ENCODE results near the gene ERC1. TPM values are rescaled to one million over a fixed set of nuclear protein-coding genes. Genes with fewer than 3 reads are reported as not detected.

The ERC1 gene
- total and polyA plus RNA-seq, 2 of the 4 experiments (the other 2 are of a cell fraction), result 11.6 to 25.6 TPM

DNA sequence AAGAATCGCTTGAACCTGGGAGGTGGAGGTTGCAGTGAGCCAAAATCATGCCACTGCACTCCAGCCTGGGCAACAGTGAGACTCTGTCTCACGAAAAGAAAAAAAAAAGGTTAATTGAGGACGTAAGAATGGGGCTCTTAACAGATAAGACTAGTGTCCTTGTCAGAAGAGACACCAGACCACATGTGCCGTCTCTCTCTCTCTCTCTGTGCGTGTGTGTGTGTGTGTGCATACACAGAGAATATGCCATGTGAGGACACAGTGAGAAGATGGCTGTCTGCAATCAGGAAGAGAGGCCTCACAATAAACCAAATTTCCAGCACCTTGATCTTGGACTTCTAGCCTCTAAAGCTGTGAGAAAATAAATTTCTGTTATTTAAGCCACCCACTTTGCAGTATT, 11.7 kb upstream of the ERC1 start:
- Histone ChIP-seq H3K27me3 (ENCODE audit: control insufficient read depth, insufficient read depth, low read length) (no peaks in the 10 kb centered on the region), H4K8ac (ENCODE audit: low read depth in 2 of 2, low read length in 2 of 2) (no peak overlapping the region), H3K36me3 (ENCODE audit: control insufficient read depth, insufficient read depth, low read length) (no peaks in the 10 kb centered on the region), H4K20me1 (ENCODE audit: insufficient read depth, low read length) (no peaks in the 10 kb centered on the region), H3K4me3 (ENCODE audit: insufficient read depth, low read depth, low read length) (no peak overlapping the region), H3K9me3 (ENCODE audit: control insufficient read depth, insufficient read depth, low read length) (no peaks in the 10 kb centered on the region), H4K91ac (ENCODE audit: insufficient read depth, low read depth, low read length) (no peak overlapping the region), H3K4ac (ENCODE audit: low read depth, low read length) (no peak overlapping the region), H2BK15ac (ENCODE audit: low read depth, low read length) (no peak overlapping the region), H2BK120ac (ENCODE audit: low read depth, low read length) (no peak overlapping the region), H3K56ac (ENCODE audit: extremely low read depth, insufficient read depth, low read length) (no peak overlapping the region), H4K5ac (ENCODE audit: low read depth, low read length) (no peak overlapping the region), H2AK5ac (ENCODE audit: low read depth, low read length) (no peak overlapping the region), H3K9me1 (ENCODE audit: insufficient read depth, low read length) (no peaks in the 10 kb centered on the region; the same call in 1 of the 2 replicates), H3K18ac (ENCODE audit: low read depth, low read length) (no peak overlapping the region), H2BK5ac (ENCODE audit: low read depth, low read length, poor library complexity, severe bottlenecking) (no peak overlapping the region), H3K4me2 (ENCODE audit: low read depth, low read length) (no peak overlapping the region), H3K27ac (ENCODE audit: insufficient read depth, low read length) (no peak overlapping the region), H3K79me1 (ENCODE audit: low read depth in 1 of 2, low read length in 2 of 2) (no peaks in the 10 kb centered on the region), H2BK20ac (ENCODE audit: low read depth, low read length) (no peak overlapping the region), H3K4me1 (ENCODE audit: control insufficient read depth, insufficient read depth, low read length) (peaks cover 5% of the 10 kb centered on the region), H3K9ac (ENCODE audit: low read depth, low read length) (no peak overlapping the region), H2AFZ (replicated peaks; ENCODE audit: low read length, poor library complexity) (no peak overlapping the region), H3K14ac (replicated peaks; ENCODE audit: low read depth, low read length) (no peak overlapping the region), H3K23ac (ENCODE audit: low read depth, low read length) (no peak overlapping the region), H2AK9ac (replicated peaks; ENCODE audit: low read depth, low read length, poor library complexity) (no peak overlapping the region)
- in situ Hi-C loops (cut with MboI; ENCODE audit: low sequenced_read_pairs) (no loop called here), dilution Hi-C loops (cut with HindIII; ENCODE audit: low sequenced_read_pairs, unreplicated experiment) (no loop called here), intact Hi-C loops (cut with micrococcal nuclease) (no loop called here)
- ATAC-seq (ENCODE audit: low read depth) (no peak), DNase-seq (no peak)
- no TSS peak for BruUV-seq (replicated peaks)
- WGBS, 2 experiments (ENCODE audit: extremely low coverage in 2 of 2, insufficient read length in 1 of 2), result 100% methylated on average over 1 of the region's 5 CpGs; no CpG with 5 or more reads in 1 of the 2 experiments
- TF ChIP-seq, protein P1, sequence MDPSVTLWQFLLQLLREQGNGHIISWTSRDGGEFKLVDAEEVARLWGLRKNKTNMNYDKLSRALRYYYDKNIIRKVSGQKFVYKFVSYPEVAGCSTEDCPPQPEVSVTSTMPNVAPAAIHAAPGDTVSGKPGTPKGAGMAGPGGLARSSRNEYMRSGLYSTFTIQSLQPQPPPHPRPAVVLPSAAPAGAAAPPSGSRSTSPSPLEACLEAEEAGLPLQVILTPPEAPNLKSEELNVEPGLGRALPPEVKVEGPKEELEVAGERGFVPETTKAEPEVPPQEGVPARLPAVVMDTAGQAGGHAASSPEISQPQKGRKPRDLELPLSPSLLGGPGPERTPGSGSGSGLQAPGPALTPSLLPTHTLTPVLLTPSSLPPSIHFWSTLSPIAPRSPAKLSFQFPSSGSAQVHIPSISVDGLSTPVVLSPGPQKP (IDR thresholded peaks at IDR 0.05; ENCODE audit: borderline replicate concordance, low read depth, low read length), result no peak
- ChIA-PET CTCF (no interaction called here), POLR2A (ENCODE audit: unreplicated experiment) (no interaction called here)
